GF-D8 (cell line): ENCODE results near the gene PIGO.

ENCODE experiments used
- DNase-seq: peaks from one replicate; lab custom pipeline; 2025; lab: John Stamatoyannopoulos, UW

The PIGO gene

DNA sequence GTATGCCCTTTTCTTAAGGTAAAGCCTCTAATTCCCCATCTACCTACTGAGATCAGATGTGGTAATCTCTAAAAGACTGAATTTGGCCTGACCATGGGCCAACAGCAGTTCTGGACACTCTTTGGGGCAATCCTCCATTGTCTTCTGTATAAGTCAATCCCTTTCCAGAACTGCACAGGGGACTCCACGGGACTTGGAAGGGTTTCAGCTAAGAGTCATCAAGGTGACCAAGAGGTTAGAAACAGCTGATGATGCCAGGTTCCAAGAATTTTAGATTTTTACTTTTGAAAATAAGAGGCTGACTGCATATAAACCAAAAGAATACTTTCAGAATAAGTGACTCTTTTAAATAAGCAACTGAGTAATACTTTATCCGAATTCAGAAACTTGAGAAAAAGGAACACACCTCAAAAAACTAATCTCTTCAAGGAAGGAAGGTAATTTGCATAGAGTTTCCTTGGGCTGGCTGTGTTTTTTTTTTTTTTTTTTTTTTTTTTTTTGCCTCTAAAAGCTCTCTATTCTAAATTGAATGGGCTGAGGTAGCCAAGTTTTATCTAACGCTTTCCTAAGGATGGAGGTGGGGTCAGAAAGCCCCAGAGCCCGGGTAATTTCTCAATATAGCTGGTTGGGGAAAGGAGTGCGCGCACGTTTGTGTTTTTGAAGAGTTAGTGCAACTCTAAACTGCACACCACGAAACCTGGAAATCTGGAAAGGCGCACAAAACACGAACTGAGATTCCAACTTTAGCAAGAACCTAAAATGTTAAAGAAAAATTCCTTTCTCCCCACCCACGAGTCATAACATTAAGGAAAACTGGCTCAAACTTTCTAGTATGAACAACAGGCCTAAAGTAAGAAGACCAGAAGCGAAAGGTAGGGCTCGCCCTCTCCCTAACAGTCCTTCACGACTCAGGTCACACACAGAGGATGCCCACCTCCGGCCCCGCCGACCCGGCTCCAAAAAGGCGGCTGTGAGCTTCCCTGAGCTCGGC lies 25.3 kb downstream of the PIGO start:
- no peak for DNase-seq

DNA sequence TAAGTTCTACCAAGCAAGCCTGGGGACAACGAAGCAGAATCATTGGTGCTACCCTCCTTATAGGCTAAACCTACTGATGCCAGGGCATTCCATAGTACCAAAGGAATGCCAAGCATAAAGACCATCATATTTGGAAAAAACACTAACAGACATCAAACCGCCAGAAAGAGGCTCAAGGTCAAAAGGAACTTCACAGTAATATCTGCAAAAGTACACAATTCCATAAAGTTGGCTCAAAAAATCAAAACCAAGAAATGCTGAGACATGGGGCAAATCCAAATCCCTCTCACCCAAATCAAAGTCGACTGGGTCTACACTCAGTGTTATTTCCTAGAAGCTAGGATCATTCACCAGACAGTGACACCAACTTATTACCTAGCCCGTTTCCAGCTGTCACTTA lies 27.4 kb downstream of the PIGO start:
- no peak for DNase-seq

DNA sequence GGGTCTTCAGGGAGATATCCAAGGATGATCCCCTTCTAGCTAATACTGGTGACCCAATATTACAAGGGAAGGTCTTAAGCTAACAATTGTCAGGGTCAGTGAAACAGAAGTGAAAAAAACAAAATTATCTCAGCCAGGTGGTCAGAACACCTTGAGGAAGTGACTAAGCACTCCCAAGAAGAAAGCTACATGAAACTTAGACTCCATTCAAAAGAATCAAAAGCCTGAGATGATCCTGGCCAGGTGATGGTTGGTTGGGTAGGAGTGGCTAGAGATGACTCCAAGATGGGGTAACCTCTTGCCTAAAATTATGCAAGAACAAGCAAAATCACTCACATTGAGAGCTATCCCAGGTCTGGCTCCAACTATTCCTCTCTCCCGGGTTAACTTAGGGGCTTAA lies 29.3 kb downstream of the PIGO start:
- no peak for DNase-seq

DNA sequence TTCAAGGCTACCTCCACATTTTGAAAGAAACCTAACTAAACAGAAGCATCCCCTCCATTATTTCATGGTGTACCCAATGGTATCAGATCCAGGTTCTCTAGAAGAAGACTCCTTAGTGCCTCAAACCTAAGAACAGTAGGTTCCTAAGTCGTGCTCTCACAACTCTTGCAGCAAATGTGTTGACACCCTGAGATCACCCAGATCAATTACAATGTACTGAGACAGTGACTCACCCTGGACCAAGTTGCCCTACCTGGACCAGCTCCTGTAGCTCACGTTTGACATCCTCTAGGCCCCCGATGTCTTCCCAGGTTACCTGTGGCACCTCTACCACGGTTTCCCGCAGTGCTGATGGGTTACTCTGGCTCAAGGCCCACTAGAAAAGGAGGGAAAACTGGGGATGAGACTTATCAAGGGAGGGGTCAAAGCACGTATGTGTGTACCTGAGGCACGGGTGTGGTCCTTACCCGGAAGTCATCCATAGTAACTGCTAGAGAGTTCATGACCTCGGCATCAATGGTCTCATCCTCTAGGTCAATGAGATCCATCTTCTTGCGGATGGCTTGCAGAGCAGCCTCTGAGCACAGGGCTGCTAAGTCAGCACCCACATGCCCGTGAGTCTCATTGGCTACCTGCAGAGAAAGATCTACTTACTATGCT lies 35.7 kb downstream of the PIGO start:
- no peak for DNase-seq

DNA sequence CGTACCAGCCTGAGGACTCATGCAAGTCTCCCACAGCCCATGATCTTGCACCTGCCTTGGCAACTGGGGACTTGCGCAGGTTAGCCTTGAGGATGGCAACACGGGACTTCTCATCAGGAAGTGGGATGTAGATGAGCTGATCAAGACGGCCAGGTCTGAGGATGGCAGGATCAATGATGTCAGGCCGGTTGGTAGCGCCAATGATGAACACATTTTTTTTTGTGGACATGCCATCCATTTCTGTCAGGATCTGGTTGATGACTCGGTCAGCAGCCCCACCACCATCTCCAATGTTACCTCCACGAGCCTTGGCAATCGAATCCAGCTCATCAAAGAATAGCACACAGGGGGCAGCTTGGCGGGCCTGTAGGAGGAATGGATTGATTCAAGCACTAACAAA lies 37.0 kb downstream of the PIGO start:
- no peak for DNase-seq

DNA sequence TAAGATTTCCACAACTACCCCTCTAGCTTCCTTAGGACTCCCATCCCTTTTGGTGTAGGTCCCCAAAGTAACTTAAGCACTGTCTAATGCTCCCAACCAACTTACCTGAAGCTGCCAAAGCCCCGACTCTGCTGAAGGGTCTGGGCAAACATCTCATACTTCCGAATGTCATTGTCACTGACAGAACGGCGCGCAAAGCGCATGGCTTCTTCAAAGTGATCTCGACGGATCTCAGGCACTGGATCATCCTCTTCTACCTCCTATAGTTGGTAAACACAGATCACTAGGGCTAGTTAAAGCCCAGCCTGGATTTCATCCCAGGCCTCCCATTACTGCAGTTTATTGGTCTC lies 39.1 kb downstream of the PIGO start:
- DNase-seq: no peak

DNA sequence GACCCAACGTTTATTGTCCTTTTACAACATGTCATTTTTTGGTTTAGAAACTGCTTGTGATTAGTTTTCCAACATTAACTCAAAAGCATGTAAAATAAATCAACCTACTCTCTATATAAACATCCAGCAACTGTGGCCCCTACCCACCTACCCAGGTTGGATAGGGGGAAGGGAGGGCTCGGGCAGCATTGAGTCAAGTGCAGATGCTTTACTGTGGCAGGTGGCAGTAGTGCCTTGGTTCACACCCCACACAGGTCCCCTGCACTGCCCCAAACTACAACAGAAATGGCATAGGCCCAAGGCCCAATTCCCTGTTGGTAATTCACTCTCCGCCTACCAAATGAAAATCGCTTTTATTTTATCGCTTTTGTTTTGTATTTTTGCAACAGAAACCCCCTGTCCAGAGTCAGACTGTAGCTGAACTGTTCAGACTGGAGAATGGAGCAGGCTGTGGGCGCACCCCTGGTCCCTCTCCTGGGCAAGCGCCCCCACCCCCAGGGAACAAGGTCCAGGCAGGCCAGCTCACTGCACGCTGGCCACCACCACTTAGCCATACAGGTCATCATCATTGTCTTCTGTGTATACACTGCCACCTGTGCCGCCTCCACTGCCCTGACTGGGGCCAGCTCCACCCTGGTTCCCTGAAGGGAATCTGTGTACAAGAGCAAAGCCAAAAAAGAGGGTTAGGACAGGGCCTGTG lies 39.7 kb downstream of the PIGO start:
- DNase-seq: no peak

DNA sequence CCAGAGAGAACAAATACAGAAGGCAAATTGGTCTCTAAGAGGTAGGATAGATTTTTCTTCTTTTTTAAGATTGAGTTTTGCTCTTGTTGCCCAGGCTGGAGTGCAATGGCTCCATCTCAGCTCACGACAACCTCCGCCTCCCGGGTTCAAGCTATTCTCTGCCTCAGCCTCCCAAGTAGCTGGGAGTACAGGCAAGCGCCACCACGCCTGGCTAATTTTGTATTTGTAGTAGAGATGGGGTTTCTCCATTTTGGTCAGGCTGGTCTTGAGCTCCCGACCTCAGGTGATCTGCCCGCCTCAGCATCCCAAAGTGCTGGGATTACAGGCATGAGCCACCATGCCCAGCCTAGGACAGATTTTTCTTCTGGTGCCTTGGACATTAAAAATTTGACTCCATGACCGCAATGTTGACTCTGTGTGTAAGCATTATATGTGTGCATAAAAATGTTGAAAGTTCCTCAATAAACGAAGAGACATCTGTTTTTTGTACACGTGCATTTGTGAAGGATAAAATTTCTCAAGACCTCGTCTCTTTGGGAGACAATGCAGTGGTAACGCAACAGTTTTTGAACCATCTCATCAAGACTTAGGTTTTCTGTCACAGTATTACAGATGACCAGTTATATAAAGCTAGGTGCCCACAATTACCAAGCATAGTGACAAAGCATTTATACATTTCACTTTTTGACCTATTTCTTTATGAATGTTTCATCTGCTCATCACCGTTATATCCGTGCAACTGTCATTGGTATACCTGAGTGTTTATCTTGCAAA lies 41.3 kb downstream of the PIGO start:
- DNase-seq: no peak

DNA sequence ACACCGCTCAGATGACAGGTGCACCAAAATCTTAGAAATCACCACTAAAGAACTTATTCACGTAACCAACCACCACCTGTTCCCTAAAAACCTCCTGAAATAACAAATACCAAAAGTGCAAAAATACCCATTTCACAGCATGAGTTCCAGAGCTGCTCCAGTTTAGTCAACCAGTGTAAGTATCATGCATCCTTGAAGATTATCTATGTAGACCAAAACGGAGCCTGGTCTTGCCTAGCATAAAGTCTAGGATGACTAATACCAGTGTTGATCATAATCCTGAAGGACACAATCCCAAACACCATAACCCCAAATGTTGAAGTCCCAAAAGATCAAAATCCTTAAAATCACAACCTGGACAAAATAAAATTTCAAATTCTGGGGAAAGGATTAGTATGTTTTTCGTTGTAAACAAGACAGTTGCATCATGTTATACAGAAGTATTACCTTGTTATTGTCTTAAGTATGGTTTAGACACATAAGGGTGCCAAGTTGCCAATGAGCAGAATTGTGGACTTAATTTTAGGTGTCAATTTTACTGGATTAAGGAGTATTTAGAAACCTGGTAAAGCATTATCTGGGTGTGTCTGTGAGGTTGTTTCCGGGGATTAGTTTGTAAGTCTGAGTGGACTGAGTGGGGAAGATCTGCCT lies 42.1 kb downstream of the PIGO start:
- DNase-seq: no peak

DNA sequence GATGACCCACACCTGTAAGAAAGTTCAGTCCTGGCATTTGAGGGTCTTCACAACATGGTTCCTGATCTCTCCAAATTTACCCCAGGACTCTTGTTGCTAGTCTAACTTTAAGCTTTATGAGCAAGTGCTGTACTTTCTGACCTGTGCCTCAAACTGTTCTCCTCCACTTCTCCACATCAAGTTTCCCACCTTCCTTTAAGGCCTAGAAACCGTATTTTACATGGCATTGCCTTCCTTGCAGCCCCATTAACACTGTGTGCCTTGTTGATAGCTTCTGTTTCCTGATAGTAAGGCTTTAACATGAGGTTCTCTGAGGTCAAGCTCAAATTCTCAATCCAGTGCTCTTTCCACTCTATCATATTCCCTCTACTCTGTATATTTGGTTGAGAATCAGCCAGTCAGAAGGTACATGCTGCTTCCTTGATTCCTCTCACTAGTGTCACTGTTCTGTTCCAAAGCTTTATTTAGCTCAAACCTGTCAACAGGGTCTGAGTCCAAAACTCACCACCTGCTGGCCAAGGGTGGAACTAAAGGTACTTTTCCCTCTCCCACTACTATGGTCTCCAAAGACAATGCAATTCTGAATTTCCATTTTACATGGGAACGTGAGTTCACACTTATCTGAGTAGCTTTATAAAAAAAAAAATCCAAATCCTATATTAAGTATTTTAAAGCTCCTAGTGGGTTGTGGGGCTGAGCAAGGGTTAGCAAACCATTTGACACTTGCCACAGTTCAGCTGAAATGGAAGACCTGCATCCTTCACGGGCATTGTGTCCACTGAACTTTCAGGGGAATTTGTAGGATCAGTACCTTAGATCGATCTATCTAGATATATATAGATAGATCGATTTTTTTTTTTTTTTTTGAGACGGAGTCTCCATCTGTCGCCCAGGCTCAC lies 45.1 kb downstream of the PIGO start:
- no peak for DNase-seq

DNA sequence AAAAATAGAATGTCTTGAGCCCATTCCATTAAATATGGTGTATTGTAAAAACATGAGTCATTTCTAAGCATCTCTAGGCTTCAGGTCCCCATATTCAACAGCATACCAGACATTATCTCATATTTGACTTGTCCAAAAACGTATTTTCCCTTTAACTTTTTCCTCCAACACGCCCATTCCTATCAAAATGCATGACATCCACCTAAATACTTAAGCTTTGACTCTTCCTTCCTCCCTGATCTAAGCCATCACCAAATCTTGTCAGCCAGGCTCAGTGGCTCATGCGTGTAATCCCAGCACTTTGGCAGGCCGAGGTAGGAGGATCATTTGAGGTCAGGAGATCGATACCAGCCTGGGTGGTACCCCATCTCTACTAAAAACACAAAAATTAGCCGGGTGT lies 47.9 kb downstream of the PIGO start:
- no peak for DNase-seq

DNA sequence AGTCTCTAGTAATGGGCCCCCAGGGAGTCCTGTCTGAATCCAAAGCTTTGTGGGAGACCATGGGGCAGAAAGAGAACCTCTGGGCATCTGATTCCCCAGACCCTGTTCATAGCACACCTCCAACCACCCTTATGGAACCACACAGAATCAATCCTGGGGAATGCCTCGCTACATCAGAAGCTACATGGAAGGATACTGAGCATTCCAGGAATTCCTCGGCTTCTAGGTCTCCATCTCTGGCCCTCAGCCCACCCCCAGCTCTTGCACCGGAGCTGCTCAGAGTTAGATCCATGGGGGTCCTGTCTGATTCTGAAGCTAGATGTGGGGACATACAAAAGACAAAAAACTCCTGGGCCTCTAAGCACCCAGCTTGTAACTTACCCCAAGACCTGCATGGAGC lies 52.3 kb downstream of the PIGO start:
- DNase-seq: no peak

DNA sequence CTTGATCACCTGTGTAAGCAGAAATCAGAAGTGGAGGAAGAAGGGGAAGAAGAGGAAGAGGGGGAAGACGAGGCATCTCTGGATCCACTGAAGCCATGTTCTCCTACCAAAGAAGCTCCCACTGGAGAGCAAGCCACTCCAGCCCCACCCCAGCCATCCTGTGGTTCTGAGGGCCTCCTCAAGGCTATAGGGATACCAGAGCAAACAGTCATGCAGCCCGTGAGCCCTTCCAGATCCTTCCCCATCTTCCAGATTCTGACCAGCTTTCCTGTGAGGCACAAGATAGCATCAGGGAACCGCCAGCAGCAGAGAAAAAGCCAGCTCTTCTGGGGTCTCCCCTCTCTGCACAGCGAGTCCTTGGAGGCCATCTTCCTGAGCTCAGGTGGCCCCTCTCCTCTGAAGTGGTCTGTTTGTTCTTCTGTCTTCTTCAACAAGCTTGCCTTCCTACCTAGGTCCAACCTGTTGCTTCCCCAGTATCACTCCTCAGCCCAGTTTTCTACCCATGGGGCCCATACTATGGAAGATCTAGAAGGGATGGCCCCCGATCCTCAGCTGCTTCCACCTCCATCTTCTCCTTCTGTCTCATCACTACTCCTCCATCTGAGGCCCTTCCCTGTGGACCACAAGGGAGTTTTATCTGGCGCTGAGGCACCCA lies 53.4 kb downstream of the PIGO start:
- DNase-seq: no peak

DNA sequence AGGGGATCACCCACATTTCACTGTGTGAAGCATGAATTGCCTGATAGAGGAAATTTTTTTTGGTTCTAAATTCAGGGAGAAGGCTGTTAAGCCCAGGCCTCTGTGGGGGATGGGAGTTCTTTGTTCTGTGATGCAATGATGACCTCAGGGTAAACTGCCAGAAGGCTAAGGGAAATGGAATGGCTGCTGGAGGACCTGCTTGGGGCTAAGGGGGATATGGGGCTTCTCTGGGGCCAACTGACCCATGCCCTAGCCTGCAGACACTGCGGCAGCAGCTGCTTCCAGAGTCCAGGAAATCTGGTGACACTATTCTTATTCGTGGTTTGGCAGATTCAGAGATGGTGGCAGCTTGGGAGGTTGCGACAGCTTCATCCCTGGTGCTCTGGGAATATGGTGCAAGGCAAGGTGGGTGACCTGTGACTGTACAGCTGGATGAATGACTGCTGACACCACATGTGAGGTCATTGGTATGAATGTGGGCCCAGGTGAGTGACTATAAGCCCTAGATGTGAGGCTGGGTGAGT lies 54.2 kb downstream of the PIGO start:
- DNase-seq: no peak
